Keratinocyte (primary cell): ENCODE data around the gene PCK2. TPM values are rescaled to one million over a fixed set of nuclear protein-coding genes. Genes with fewer than 3 reads are reported as not detected.

ENCODE experiments used
- DNase-seq: peaks from one replicate; pipeline ENCODE4 v3.0.0-alpha.2; 2011; ENCODE audit warnings: low read depth, missing footprints, low spot score
- FAIRE-seq: peaks from 2 replicates; lab custom pipeline; 2011; peaks lifted over from hg19 to GRCh38; lab: Jason Lieb, UNC
- H2AFZ ChIP-seq: 2 replicates; pipeline ENCODE4 v1.6.0; 2012; ENCODE audit warnings: low read length, control low read depth, inconsistent platforms; ENCODE audit not compliant: control insufficient read depth
- H3K27ac ChIP-seq: 2 replicates; pipeline ENCODE4 v1.5.1; 2011; ENCODE audit warnings: low read length; ENCODE audit not compliant: control insufficient read depth, insufficient read depth
- H3K27me3 ChIP-seq: 3 replicates; pipeline ENCODE4 v1.6.0; 2011; ENCODE audit warnings: low read length; ENCODE audit not compliant: control insufficient read depth, insufficient read depth; ENCODE audit errors: extremely low read depth
- H3K36me3 ChIP-seq, 2 experiments: 2 replicates in 1 of 2; 3 replicates in 1 of 2; pipeline ENCODE4 v1.5.1; 2011; ENCODE audit warnings: low read length in 2 of 2, mild to moderate bottlenecking in 1 of 2; ENCODE audit not compliant: control insufficient read depth in 2 of 2, insufficient read depth in 2 of 2; ENCODE audit errors: extremely low read depth in 1 of 2
- H3K4me1 ChIP-seq: 3 replicates; pipeline ENCODE4 v1.5.1; 2011; ENCODE audit warnings: low read length; ENCODE audit not compliant: control insufficient read depth, insufficient read depth; ENCODE audit errors: extremely low read depth
- H3K4me2 ChIP-seq: 3 replicates; pipeline ENCODE4 v1.6.0; 2011; ENCODE audit warnings: low read depth, low read length; ENCODE audit not compliant: control insufficient read depth, insufficient read depth; ENCODE audit errors: extremely low read depth
- H3K4me3 ChIP-seq, 3 experiments: fragments of 200-600 bp in 1 of 3; sonication (generic) in 1 of 3; 2 replicates in 2 of 3; 3 replicates in 1 of 3; pipeline ENCODE4 v1.5.1; 2011 to 2016; ENCODE audit warnings: low read length in 3 of 3, mild to moderate bottlenecking in 3 of 3, control low read depth in 2 of 3, inconsistent platforms in 1 of 3, low read depth in 1 of 3, mixed read lengths in 1 of 3, mixed run types in 1 of 3, moderate library complexity in 1 of 3; ENCODE audit not compliant: control insufficient read depth in 2 of 3, insufficient read depth in 2 of 3; ENCODE audit errors: extremely low read depth in 1 of 3
- H3K79me2 ChIP-seq: 2 replicates; pipeline ENCODE4 v1.6.0; 2012; ENCODE audit warnings: low read length; ENCODE audit not compliant: control insufficient read depth, insufficient read depth
- H3K9ac ChIP-seq: 3 replicates; pipeline ENCODE4 v1.6.0; 2011; ENCODE audit warnings: low read length; ENCODE audit not compliant: control insufficient read depth, insufficient read depth; ENCODE audit errors: extremely low read depth
- H3K9me1 ChIP-seq: 3 replicates; pipeline ENCODE4 v1.6.0; 2011; ENCODE audit warnings: low read length; ENCODE audit not compliant: control insufficient read depth, insufficient read depth; ENCODE audit errors: extremely low read depth
- H3K9me3 ChIP-seq: 2 replicates; pipeline ENCODE4 v1.5.1; 2012; ENCODE audit warnings: low read depth, low read length; ENCODE audit not compliant: control insufficient read depth
- H4K20me1 ChIP-seq: 3 replicates; pipeline ENCODE4 v1.6.0; 2011; ENCODE audit warnings: low read length; ENCODE audit not compliant: control insufficient read depth, insufficient read depth; ENCODE audit errors: extremely low read depth
- CTCF ChIP-seq, 3 experiments: IDR thresholded peaks in 1 of 3; conservative IDR thresholded peaks in 1 of 3; optimal IDR thresholded peaks in 1 of 3; 2 replicates in 2 of 3; 3 replicates in 1 of 3; pipeline versions ENCODE3 to v1.5.1; 2011; ENCODE audit warnings: low read length in 3 of 3, mild to moderate bottlenecking in 3 of 3, moderate library complexity in 2 of 3, control low read depth in 1 of 3, inconsistent platforms in 1 of 3; ENCODE audit not compliant: insufficient read depth in 2 of 3; ENCODE audit errors: extremely low read depth in 1 of 3
- EZH2 ChIP-seq: IDR thresholded peaks from one replicate; pipeline ENCODE4 v1.6.1; 2012; ENCODE audit warnings: inconsistent platforms, mild to moderate bottlenecking, low read length, moderate library complexity
- dilution Hi-C: fragments of 300-500 bp; cut with MboI; formaldehyde crosslinking; loops from one replicate; pipeline ENCODE4 v1.7.0; 2020; ENCODE audit warnings: low sequenced_read_pairs; ENCODE audit not compliant: extremely low pct_ligation_motif_present
- polyA plus RNA-seq, 5 experiments: library from polyadenylated mRNA; depleted of rRNA in 3 of 5; stranded (reverse) in 3 of 5; stranded (forward) in 1 of 5; unstranded in 1 of 5; fragments of >200 nt; gene quantifications; 1 replicate in 1 of 5; 2 replicates in 3 of 5; 3 replicates in 1 of 5; pipeline versions ENCODE4 v1.2.1 to v1.2.3, GENCODE V29; 2011 to 2012; ENCODE audit warnings: missing spikeins in 2 of 5, low read depth in 1 of 5, low replicate concordance in 1 of 5

Gene PCK2
- polyA plus RNA-seq, 1 donor (not counting 4 experiments of a cell fraction or from before 2014, with no cell fraction given): 16.6 TPM

GRCh38 chr14:24131549-24131966 is 37.4 kb downstream of the PCK2 start:
- H3K27me3 ChIP-seq: no peaks in the 10 kb centered on the region
- no peaks in the 10 kb centered on the region for H3K9me3 ChIP-seq
- dilution Hi-C loops: no loop called here
- no peak overlapping the region for H2AFZ ChIP-seq
- FAIRE-seq (no peak), DNase-seq (no peak)
- no peak overlapping the region for H3K4me2 ChIP-seq
- no peak overlapping the region for H3K4me3 ChIP-seq
- H3K9ac ChIP-seq: no peak overlapping the region
- no peak overlapping the region for H3K27ac ChIP-seq
- H3K79me2 ChIP-seq: peaks cover 3% of the 10 kb centered on the region
- H4K20me1 ChIP-seq: no peaks in the 10 kb centered on the region
- H3K36me3 ChIP-seq: no peaks in the 10 kb centered on the region
- no peaks in the 10 kb centered on the region for H3K9me1 ChIP-seq
- TF ChIP-seq CTCF (optimal IDR thresholded peaks at IDR 0.05 in 1 of 3, IDR thresholded peaks at IDR 0.05 in 1 of 3, conservative IDR thresholded peaks at IDR 0.05 in 1 of 3; ENCODE audit: extremely low read depth in 1 of 3, insufficient read depth in 2 of 3, low read length in 3 of 3): no peak
- TF ChIP-seq EZH2: no peak
- peaks cover 16% of the 10 kb centered on the region for H3K4me1 ChIP-seq

- Histone ChIP-seq H2AFZ (peak overlapping the region; percentile 80), H3K4me3 (no peak overlapping the region), H3K4me2 (peak overlapping the region; percentile 29), H3K9me1 (no peaks in the 10 kb centered on the region), H4K20me1 (no peaks in the 10 kb centered on the region), H3K36me3 (peaks cover 0 to under 1% of the 10 kb centered on the region in 2 experiments), H3K27me3 (no peaks in the 10 kb centered on the region), H3K27ac (no peak overlapping the region), H3K79me2 (peaks cover 6% of the 10 kb centered on the region), H3K9ac (no peak overlapping the region), H3K4me1 (peaks cover 21% of the 10 kb centered on the region), H3K9me3 (no peaks in the 10 kb centered on the region)
- DNase-seq (no peak), FAIRE-seq (no peak)
- TF ChIP-seq CTCF (optimal IDR thresholded peaks at IDR 0.05 in 1 of 3, IDR thresholded peaks at IDR 0.05 in 1 of 3, conservative IDR thresholded peaks at IDR 0.05 in 1 of 3; ENCODE audit: extremely low read depth in 1 of 3, insufficient read depth in 2 of 3, low read length in 3 of 3) (no peak), EZH2 (no peak)
- dilution Hi-C loops: no loop called here
These were observed 38.1 kb downstream of the PCK2 start for GRCh38 chr14:24132061-24132685.
